Stimulated activated CD8-positive, alpha-beta memory T cell treated with anti-CD3 and anti-CD28 coated beads, Interleukin-7, amount 100 ng/mL, for 1 hour (primary cell): ENCODE data around the gene SQSTM1.
"Not testable (repeated sequence)": the region's sequence is repeated elsewhere in the genome, so short reads cannot be mapped to it uniquely, and the experiment has no call there.

Source experiments
- DNase-seq, 2 donors: peaks; one replicate each; pipeline ENCODE4 v3.0.0-alpha.2; 2020; ENCODE audit warnings: low read depth in 2 of 2

Gene SQSTM1

GRCh38 chr5:179820483-179821297, at the start of gene SQSTM1:
TSS of gene SQSTM1 (plus strand) at chr5:179820905. CDS start at chr5:179820937, 32 bp downstream.
- peak; percentile 68 to 71 for DNase-seq

GRCh38 chr5:179771311-179771895, 49.3 kb upstream of the SQSTM1 start:
- no peak for DNase-seq

GRCh38 chr5:179772351-179772750, 48.4 kb upstream of the SQSTM1 start:
- DNase-seq, result no peak

- no peak for DNase-seq
These were observed 47.0 kb upstream of the SQSTM1 start for GRCh38 chr5:179773686-179774040.

- DNase-seq, result no peak
These were observed 46.3 kb upstream of the SQSTM1 start for GRCh38 chr5:179774442-179774841.

- no peak for DNase-seq
These were observed 44.2 kb upstream of the SQSTM1 start for GRCh38 chr5:179776411-179776938.

GRCh38 chr5:179777456-179777855, 43.2 kb upstream of the SQSTM1 start:
- DNase-seq, result no peak

- DNase-seq, result no peak
These were observed 42.8 kb upstream of the SQSTM1 start for GRCh38 chr5:179777909-179778308.

- no peak for DNase-seq
These were observed 42.1 kb upstream of the SQSTM1 start for GRCh38 chr5:179778591-179778990.

- DNase-seq, result no peak
These were observed 40.9 kb upstream of the SQSTM1 start for GRCh38 chr5:179779826-179780225.

- DNase-seq, result no peak
These were observed 40.3 kb upstream of the SQSTM1 start for GRCh38 chr5:179780362-179780761.

GRCh38 chr5:179781846-179782245, 38.9 kb upstream of the SQSTM1 start:
- no peak for DNase-seq

GRCh38 chr5:179783128-179783527, 37.6 kb upstream of the SQSTM1 start:
- no peak for DNase-seq

- DNase-seq, result no peak
These were observed 33.8 kb upstream of the SQSTM1 start for GRCh38 chr5:179786861-179787260.

- DNase-seq, result no peak
These were observed 32.4 kb upstream of the SQSTM1 start for GRCh38 chr5:179788193-179788854.

GRCh38 chr5:179789278-179789677, 31.4 kb upstream of the SQSTM1 start:
- DNase-seq, result not testable (repeated sequence)

GRCh38 chr5:179791881-179792611, 28.7 kb upstream of the SQSTM1 start:
- no peak for DNase-seq

- DNase-seq, result no peak
These were observed 27.9 kb upstream of the SQSTM1 start for GRCh38 chr5:179792612-179793467.

GRCh38 chr5:179793468-179794139, 27.1 kb upstream of the SQSTM1 start, which contains the start of gene LTC4S:
TSS of gene LTC4S (plus strand) at chr5:179793986. CDS start at chr5:179794081, 95 bp downstream.
- DNase-seq, result no peak

- no peak for DNase-seq
These were observed 26.5 kb upstream of the SQSTM1 start for GRCh38 chr5:179794171-179794570.
